ENCODE measurements around the gene HS1BP3. TPM values are rescaled to one million over a fixed set of nuclear protein-coding genes. Genes with fewer than 3 reads are reported as not detected.

Gene HS1BP3
- total RNA-seq, 1 experiment from 2014 or later, result 26.4 TPM

DNA sequence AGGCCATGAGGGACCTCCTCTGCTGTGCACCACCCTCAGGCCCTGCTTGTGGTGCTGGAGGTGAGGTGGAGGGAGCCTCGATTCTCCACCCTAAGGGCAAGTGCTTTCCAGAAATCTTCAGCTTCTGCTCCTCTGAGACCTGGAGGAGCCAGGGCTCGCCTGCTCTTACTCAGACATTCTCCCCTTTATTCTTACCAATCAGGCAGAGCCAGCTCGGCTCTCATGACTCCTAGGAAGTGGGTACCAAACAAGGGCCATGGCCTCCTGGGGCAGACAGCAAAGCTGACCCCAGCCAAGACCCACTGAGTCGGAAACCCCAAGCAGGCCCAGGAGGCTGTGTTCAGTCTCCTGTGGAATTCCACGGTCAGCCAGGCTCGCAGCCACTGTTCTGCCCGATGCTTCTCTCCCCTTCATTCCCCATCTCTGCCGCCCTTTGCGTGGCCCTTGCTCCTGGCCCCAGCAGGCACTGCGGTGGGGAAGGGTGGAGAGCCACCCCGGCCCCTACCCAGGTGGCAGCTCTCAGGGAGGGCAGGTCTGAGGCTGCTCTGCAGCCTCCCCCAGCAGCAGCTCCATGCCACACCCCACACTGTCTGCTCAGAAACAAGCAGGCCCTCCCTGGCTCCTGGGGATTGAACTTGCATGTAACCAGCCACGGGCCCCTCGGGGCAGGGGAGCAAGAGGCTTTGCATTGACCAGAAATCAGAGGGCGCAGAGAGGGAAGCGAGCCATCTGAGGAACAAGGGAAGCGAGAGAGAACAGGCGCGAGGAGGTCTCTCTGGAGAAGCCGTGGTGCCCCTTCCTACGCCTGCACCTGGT is 24.0 kb downstream of the HS1BP3 start:
- no peak for DNase-seq
- intact Hi-C loops (cut with micrococcal nuclease; ENCODE audit: unreplicated experiment), result no loop called here
- Mint-ChIP-seq H3K4me3 (ENCODE audit: low read depth, unreplicated experiment) (no peak overlapping the region), H3K27ac (ENCODE audit: unreplicated experiment) (no peak overlapping the region), H3K4me1 (ENCODE audit: low read depth, unreplicated experiment) (no peaks in the 10 kb centered on the region), H3K36me3 (ENCODE audit: insufficient read depth, unreplicated experiment) (no peaks in the 10 kb centered on the region), H3K9me3 (ENCODE audit: low read depth, unreplicated experiment) (no peaks in the 10 kb centered on the region), H3K27me3 (ENCODE audit: unreplicated experiment) (no peaks in the 10 kb centered on the region)
- TF ChIP-seq CTCF (IDR thresholded peaks at IDR 0.05; ENCODE audit: unreplicated experiment), result no peak
- CTCF ChIA-PET, result interaction anchor here (1.1 kb wide), 1 partner anchor 9 kb away, joined by 3 read pairs; no protein-coding TSS in a partner anchor
- no TSS peak for BruUV-seq (replicated peaks)

DNA sequence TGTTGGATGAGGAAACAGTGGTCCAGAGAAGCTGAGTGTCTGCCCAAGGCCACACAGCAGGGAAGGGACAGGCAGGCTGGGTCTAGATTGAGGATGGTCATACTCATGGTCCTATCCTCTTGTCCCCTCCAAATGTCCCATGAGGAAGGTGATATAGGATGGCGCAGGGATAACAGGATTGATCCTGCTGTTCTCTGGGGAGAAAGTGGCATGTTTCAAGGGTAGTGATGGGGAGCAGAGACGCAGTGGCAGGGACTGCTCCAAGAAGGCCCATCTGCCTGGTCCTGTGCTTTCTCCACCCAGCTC is 24.6 kb downstream of the HS1BP3 start:
- no peak for DNase-seq
- no peak for TF ChIP-seq CTCF (IDR thresholded peaks at IDR 0.05; ENCODE audit: unreplicated experiment)
- no peaks in the 10 kb centered on the region for H3K4me1 Mint-ChIP-seq (ENCODE audit: low read depth, unreplicated experiment)
- no peak overlapping the region for H3K4me3 Mint-ChIP-seq (ENCODE audit: low read depth, unreplicated experiment)
- intact Hi-C loops (cut with micrococcal nuclease; ENCODE audit: unreplicated experiment), result no loop called here
- H3K27me3 Mint-ChIP-seq (ENCODE audit: unreplicated experiment), result no peaks in the 10 kb centered on the region
- H3K9me3 Mint-ChIP-seq (ENCODE audit: low read depth, unreplicated experiment), result no peaks in the 10 kb centered on the region
- H3K27ac Mint-ChIP-seq (ENCODE audit: unreplicated experiment), result no peak overlapping the region
- no TSS peak for BruUV-seq (replicated peaks)
- H3K36me3 Mint-ChIP-seq (ENCODE audit: insufficient read depth, unreplicated experiment), result no peaks in the 10 kb centered on the region
- CTCF ChIA-PET, result interaction anchor here (1.1 kb wide), 1 partner anchor 8 kb away, joined by 3 read pairs; no protein-coding TSS in a partner anchor

DNA sequence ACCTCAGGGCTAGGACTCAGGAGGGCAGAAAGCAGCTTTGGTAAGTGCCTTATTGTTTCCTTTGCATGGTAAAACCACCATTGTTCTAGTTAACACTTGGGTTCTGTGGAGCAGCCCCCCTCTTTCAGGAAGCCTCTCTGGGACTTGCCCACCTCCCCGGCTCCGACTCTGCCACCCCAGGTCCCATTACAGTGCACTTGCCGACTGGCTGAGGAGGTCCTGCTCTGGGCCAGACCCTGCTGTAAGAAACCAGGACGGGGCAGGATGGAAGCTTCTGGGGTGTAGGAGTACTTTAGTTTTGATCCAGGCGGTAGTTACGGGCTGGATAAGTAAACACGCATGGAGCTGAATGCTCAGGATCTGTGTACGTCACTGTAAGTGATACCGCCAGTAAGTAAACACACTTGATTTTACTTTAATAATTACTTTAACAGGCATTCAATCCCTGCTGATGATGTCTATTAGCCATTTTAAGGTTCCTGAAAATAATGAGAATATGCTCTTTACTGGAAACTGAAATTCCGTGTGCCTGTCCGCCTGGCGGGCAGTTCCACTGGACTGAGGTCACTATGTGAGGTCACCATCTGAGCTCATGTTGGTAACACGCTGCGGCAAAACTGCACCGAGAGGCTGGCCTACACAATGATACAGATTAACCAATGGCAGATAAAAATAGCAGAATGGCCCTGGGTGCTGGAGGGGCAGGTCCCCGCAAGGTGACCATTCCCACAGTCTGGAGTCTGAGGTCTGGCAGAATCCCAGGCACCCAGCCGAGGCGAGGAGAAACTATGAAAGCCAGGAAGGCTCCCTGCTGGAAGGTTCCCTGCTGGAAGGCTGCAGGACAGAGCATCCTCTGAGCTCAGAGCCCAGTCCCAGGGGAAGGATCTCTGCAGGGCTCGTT is 25.2 kb downstream of the HS1BP3 start:
- intact Hi-C loops (cut with micrococcal nuclease; ENCODE audit: unreplicated experiment), result no loop called here
- BruUV-seq (replicated peaks), result no TSS peak
- Mint-ChIP-seq H3K4me1 (ENCODE audit: low read depth, unreplicated experiment) (peaks cover 3% of the 10 kb centered on the region), H3K36me3 (ENCODE audit: insufficient read depth, unreplicated experiment) (no peaks in the 10 kb centered on the region), H3K4me3 (ENCODE audit: low read depth, unreplicated experiment) (no peak overlapping the region), H3K27me3 (ENCODE audit: unreplicated experiment) (no peaks in the 10 kb centered on the region), H3K27ac (ENCODE audit: unreplicated experiment) (no peak overlapping the region), H3K9me3 (ENCODE audit: low read depth, unreplicated experiment) (no peaks in the 10 kb centered on the region)
- no peak for TF ChIP-seq CTCF (IDR thresholded peaks at IDR 0.05; ENCODE audit: unreplicated experiment)
- DNase-seq, result no peak
- CTCF ChIA-PET, result interaction anchor here (0.6 to 1.1 kb wide), 2 partner anchors 8 to 181 kb away, joined by 3 to 4 read pairs; no protein-coding TSS in a partner anchor

DNA sequence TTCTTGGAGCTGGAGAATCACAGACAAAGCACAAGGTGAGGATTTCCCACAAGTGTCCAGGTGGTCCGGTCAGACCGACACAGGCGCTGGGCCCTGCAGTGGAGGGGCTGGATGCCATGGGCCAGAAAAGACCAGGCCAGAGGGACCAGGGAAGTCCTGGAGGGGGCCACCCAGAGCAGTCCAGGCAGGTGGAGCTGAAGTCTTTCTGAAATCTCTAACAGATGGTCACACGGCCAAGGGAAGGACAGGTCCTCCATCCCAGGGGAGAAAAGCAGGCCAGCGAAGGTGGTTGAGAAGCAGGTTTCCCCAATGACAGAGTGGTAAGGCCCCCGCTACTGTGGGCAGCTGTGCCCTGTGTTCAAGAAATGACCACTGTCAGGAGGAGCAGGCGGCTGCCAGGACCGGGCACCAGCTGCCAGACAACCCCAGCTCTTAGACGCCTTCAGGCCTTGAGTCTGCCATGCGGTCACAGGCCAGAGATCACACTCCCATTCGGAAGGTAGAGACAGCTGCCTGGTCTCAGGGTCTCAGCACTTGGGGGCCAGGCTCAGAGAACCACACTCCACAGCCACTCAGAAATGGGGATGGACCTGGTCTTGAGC is 25.9 kb downstream of the HS1BP3 start:
- Mint-ChIP-seq H3K27me3 (ENCODE audit: unreplicated experiment) (no peaks in the 10 kb centered on the region), H3K4me3 (ENCODE audit: low read depth, unreplicated experiment) (no peak overlapping the region), H3K9me3 (ENCODE audit: low read depth, unreplicated experiment) (no peaks in the 10 kb centered on the region), H3K4me1 (ENCODE audit: low read depth, unreplicated experiment) (peaks cover 8% of the 10 kb centered on the region), H3K27ac (ENCODE audit: unreplicated experiment) (no peak overlapping the region), H3K36me3 (ENCODE audit: insufficient read depth, unreplicated experiment) (no peaks in the 10 kb centered on the region)
- intact Hi-C loops (cut with micrococcal nuclease; ENCODE audit: unreplicated experiment), result no loop called here
- CTCF ChIA-PET, result interaction anchor here (0.6 to 1.2 kb wide), 2 partner anchors 11 to 181 kb away, joined by 3 to 4 read pairs; no protein-coding TSS in a partner anchor
- BruUV-seq (replicated peaks), result no TSS peak
- DNase-seq, result no peak
- no peak for TF ChIP-seq CTCF (IDR thresholded peaks at IDR 0.05; ENCODE audit: unreplicated experiment)
